Smooth muscle cell (in vitro differentiated cells): ENCODE measurements around the gene DSG2. TPM values are rescaled to one million over a fixed set of nuclear protein-coding genes. Genes with fewer than 3 reads are reported as not detected.

Experiments used
- DNase-seq: peaks from one replicate; lab custom pipeline; 2025; ENCODE audit not compliant: unreplicated experiment; lab: John Stamatoyannopoulos, UW
- H2AFZ ChIP-seq: fragments of 200-600 bp; sonication (generic); 2 replicates; pipeline ENCODE4 v1.6.0; 2016; ENCODE audit warnings: antibody characterized with exemption, low read depth, mild to moderate bottlenecking
- H3F3A ChIP-seq: fragments of 200-600 bp; sonication (generic); 2 replicates; pipeline ENCODE4 v1.6.0; 2017; ENCODE audit warnings: antibody characterized with exemption, low read depth
- H3K27ac ChIP-seq: fragments of 200-600 bp; sonication (generic); 2 replicates; pipeline ENCODE4 v1.5.1; 2016; ENCODE audit warnings: low read depth, mild to moderate bottlenecking
- H3K27me3 ChIP-seq: fragments of 200-600 bp; sonication (generic); 2 replicates; pipeline ENCODE4 v1.6.1; 2016; ENCODE audit warnings: low read depth, mild to moderate bottlenecking
- H3K36me3 ChIP-seq: fragments of 200-600 bp; sonication (generic); 2 replicates; pipeline ENCODE4 v1.5.1; 2016; ENCODE audit warnings: low read depth
- H3K4me1 ChIP-seq: fragments of 200-600 bp; sonication (generic); 2 replicates; pipeline ENCODE4 v1.5.1; 2016; ENCODE audit warnings: low read depth
- H3K4me2 ChIP-seq: fragments of 200-600 bp; sonication (generic); 2 replicates; pipeline ENCODE4 v1.6.0; 2016; ENCODE audit warnings: mild to moderate bottlenecking
- H3K4me3 ChIP-seq: fragments of 200-600 bp; sonication (generic); 2 replicates; pipeline ENCODE4 v1.5.1; 2016; ENCODE audit warnings: mild to moderate bottlenecking
- H3K79me2 ChIP-seq: fragments of 200-600 bp; sonication (generic); 2 replicates; pipeline ENCODE4 v1.6.0; 2016; ENCODE audit warnings: low read depth, mild to moderate bottlenecking
- H3K9ac ChIP-seq: fragments of 200-600 bp; sonication (generic); 2 replicates; pipeline ENCODE4 v1.6.0; 2016; ENCODE audit warnings: low read depth
- H3K9me3 ChIP-seq: fragments of 200-600 bp; sonication (generic); replicated peaks from 2 replicates; pipeline ENCODE4 v1.5.1; 2016; ENCODE audit warnings: low read depth
- H4K20me1 ChIP-seq: fragments of 200-600 bp; sonication (generic); 2 replicates; pipeline ENCODE4 v1.6.0; 2016; ENCODE audit warnings: low read depth
- WGBS: methylation state at CpG from one replicate; pipeline ENCODE4 v1.1.7; 2016; ENCODE audit warnings: low lambda C conversion rate; 5-methylcytosine and 5-hydroxymethylcytosine counted together
- polyA plus RNA-seq: library from polyadenylated mRNA; unstranded; fragments of >200 nt; fragmentation: Nextera tagmentation; extraction: Ambion mirVana; gene quantifications from 2 replicates; pipeline ENCODE4 v1.2.1, GENCODE V29; 2016
- total RNA-seq: library from RNA; depleted of rRNA; stranded (reverse); fragments of >200 nt; gene quantifications from 2 replicates; pipeline ENCODE4 v1.2.3, GENCODE V29; 2014
- TF ChIP-seq, protein P1 (sequence below): fragments of 200-600 bp; sonication (generic); IDR thresholded peaks from 2 replicates; pipeline ENCODE4 v1.5.1; 2017; ENCODE audit warnings: borderline replicate concordance, mild to moderate bottlenecking, antibody characterized with exemption; ENCODE audit not compliant: insufficient read depth, poor library complexity, severe bottlenecking

Gene DSG2
- total and polyA plus RNA-seq, 2 experiments from 2014 or later, result 53.9 to 138 TPM

DNA sequence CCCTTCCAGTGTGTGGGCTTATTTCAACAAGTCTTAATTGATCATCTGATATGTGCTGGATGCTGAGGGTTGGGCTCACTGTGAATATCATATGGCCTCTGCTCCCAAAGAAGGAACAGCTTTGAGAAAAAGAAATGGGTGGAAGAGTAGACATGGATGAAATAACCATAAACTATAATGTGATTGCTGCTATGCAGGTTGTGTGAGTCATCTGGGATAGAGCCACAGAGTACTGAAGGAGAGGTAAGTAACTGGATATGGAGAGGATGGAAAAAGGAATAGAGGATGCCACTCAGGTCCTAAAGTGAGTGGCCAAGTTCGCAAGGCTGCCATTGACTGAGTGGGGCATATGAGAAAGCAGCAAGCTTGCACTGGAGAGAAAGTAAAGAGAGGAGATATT lies 8.7 kb upstream of the DSG2 start:
- H3K4me3 ChIP-seq, result no peak overlapping the region
- peak overlapping the region; percentile 79 for H3K9ac ChIP-seq
- no peaks in the 10 kb centered on the region for H3K27me3 ChIP-seq
- no peak overlapping the region for H2AFZ ChIP-seq
- TF ChIP-seq, protein P1, sequence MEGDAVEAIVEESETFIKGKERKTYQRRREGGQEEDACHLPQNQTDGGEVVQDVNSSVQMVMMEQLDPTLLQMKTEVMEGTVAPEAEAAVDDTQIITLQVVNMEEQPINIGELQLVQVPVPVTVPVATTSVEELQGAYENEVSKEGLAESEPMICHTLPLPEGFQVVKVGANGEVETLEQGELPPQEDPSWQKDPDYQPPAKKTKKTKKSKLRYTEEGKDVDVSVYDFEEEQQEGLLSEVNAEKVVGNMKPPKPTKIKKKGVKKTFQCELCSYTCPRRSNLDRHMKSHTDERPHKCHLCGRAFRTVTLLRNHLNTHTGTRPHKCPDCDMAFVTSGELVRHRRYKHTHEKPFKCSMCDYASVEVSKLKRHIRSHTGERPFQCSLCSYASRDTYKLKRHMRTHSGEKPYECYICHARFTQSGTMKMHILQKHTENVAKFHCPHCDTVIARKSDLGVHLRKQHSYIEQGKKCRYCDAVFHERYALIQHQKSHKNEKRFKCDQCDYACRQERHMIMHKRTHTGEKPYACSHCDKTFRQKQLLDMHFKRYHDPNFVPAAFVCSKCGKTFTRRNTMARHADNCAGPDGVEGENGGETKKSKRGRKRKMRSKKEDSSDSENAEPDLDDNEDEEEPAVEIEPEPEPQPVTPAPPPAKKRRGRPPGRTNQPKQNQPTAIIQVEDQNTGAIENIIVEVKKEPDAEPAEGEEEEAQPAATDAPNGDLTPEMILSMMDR, result no peak
- H3K36me3 ChIP-seq, result no peaks in the 10 kb centered on the region
- peaks cover 11% of the 10 kb centered on the region for H3K4me1 ChIP-seq
- H3K9me3 ChIP-seq, result no peaks in the 10 kb centered on the region
- no peak overlapping the region for H3K4me2 ChIP-seq
- 100% methylated on average over 1 of the region's 1 CpG for WGBS
- H4K20me1 ChIP-seq, result no peaks in the 10 kb centered on the region
- peak overlapping the region; percentile 96 for H3K27ac ChIP-seq
- H3K79me2 ChIP-seq, result no peaks in the 10 kb centered on the region
- DNase-seq, result no peak
- peaks cover 13% of the 10 kb centered on the region for H3F3A ChIP-seq

DNA sequence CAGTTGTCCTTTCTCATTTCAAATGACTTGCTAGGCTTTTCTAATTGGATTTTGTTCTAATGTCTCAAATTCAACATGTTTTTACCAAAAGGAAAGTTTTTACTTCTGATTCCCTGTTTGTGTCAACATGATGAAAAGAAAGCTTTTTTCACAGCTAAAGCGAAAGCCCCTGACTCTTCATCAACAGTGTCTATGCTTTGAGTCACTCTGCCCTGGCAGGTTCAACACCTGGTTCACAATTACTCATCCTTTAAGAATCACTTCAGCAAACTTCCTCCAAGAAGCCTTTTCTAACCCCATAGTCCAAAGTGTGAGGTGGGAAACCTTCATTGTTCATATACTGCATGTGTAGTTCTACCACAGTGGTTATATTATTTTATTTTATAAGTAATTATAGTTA lies 7.6 kb upstream of the DSG2 start:
- no peaks in the 10 kb centered on the region for H3K36me3 ChIP-seq
- H3K27me3 ChIP-seq, result no peaks in the 10 kb centered on the region
- no peaks in the 10 kb centered on the region for H3K79me2 ChIP-seq
- peak overlapping the region; percentile 96 for H3K27ac ChIP-seq
- H3F3A ChIP-seq, result peaks cover 11% of the 10 kb centered on the region
- H3K9me3 ChIP-seq, result no peaks in the 10 kb centered on the region
- H3K4me2 ChIP-seq, result no peak overlapping the region
- 72% methylated on average over 1 of the region's 1 CpG for WGBS
- TF ChIP-seq, protein P1, result no peak
- H3K4me3 ChIP-seq, result no peak overlapping the region
- H4K20me1 ChIP-seq, result no peaks in the 10 kb centered on the region
- H3K4me1 ChIP-seq, result peaks cover 11% of the 10 kb centered on the region
- DNase-seq, result no peak
- peak overlapping the region; percentile 37 for H3K9ac ChIP-seq
- H2AFZ ChIP-seq, result no peak overlapping the region

DNA sequence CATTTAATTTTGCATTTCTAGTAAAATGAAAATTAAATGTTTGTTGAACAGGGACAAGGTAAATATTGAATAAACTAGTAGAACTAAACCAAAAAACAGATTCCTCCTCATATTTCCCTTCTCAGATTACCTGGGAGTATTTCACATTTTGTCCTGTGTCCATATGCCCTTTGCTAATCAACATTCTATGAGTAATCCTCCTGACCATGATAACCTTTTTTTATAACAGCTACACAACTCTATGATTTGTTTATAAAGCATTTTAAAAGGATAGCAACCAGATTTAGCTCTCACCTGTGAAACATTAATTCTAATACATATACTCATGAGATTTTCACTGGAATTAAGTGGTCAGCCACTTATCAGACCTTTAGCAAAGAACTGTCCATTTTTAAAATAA lies 7.1 kb upstream of the DSG2 start:
- TF ChIP-seq, protein P1, result no peak
- Histone ChIP-seq H2AFZ (no peak overlapping the region), H3K4me1 (peaks cover 11% of the 10 kb centered on the region), H3K4me3 (no peak overlapping the region), H3F3A (peaks cover 11% of the 10 kb centered on the region), H3K36me3 (no peaks in the 10 kb centered on the region), H3K27ac (peak overlapping the region; percentile 96), H3K4me2 (no peak overlapping the region), H4K20me1 (no peaks in the 10 kb centered on the region), H3K27me3 (no peaks in the 10 kb centered on the region), H3K79me2 (no peaks in the 10 kb centered on the region), H3K9me3 (no peaks in the 10 kb centered on the region), H3K9ac (peak overlapping the region; percentile 23)
- DNase-seq, result no peak

DNA sequence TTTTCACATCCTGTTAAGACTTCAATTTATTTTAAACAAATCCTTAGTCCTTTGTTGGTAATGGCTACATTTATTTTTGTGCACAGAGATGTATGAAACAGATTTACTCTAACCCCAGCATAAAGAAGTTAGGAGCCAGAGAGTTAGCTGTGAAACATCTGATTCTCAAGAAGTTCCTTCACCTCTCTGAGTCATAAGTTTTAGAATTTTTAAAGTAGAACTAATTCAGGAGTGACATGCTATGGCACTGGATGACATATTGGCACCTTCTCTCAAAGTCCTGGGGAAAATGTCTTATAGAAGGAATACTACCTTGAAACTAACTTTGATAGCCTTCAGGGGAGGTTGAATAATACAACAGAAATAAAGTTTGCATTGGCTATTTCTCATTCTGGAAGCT lies 6.4 kb upstream of the DSG2 start:
- TF ChIP-seq, protein P1, result no peak
- Histone ChIP-seq H3K79me2 (no peaks in the 10 kb centered on the region), H3K9me3 (no peaks in the 10 kb centered on the region), H3F3A (peaks cover 7% of the 10 kb centered on the region), H3K27ac (peak overlapping the region; percentile 96), H3K36me3 (no peaks in the 10 kb centered on the region), H4K20me1 (no peaks in the 10 kb centered on the region), H3K4me1 (peaks cover 9% of the 10 kb centered on the region), H2AFZ (peak overlapping the region; percentile 15), H3K4me3 (no peak overlapping the region), H3K27me3 (no peaks in the 10 kb centered on the region), H3K4me2 (no peak overlapping the region), H3K9ac (no peak overlapping the region)
- no peak for DNase-seq
